GM18951 (cell line): ENCODE measurements around the gene SEL1L2.

Experiments used
- POLR2A ChIP-seq: IDR thresholded peaks from 4 replicates; pipeline ENCODE4 v1.6.1; 2011; ENCODE audit warnings: mild to moderate bottlenecking; ENCODE audit not compliant: insufficient read length, insufficient read depth; ENCODE audit errors: extremely low read depth
- in situ Hi-C: fragments of 300-500 bp; cut with MboI; formaldehyde crosslinking; loops from one replicate; pipeline ENCODE4 v1.12.0; 2022; ENCODE audit warnings: low sequenced_read_pairs, mixed read lengths, inconsistent platforms; ENCODE audit not compliant: unreplicated experiment

The SEL1L2 gene

DNA sequence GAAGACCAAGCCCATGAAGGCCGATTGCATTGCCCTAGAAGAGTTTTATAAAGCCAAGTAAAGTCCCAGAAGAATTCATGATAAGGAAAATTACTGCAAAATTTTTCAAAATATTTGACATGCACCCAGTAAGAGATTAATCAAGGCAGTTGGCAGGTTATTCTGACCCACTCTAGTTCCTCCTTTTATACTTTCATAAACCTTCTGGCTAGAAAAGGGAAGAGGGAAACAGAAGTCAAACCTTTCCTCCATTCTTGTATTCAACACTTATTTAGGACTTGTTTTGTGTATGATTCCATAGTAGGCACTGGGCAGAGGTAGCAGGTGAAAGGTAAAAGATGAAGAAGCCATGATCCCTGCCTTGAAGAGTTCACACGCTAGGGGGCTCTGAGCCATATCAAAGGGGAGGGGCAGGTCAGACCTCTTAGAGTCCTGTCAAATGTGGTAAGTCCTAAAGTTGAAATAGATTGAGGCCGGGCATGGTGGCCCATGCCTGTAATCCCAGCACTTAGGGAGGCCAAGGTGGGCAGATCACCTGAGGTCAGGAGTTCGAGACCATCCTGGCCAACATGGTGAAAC lies 120.2 kb downstream of the SEL1L2 start:
- TF ChIP-seq POLR2A: no peak
- in situ Hi-C loops: no loop called here

DNA sequence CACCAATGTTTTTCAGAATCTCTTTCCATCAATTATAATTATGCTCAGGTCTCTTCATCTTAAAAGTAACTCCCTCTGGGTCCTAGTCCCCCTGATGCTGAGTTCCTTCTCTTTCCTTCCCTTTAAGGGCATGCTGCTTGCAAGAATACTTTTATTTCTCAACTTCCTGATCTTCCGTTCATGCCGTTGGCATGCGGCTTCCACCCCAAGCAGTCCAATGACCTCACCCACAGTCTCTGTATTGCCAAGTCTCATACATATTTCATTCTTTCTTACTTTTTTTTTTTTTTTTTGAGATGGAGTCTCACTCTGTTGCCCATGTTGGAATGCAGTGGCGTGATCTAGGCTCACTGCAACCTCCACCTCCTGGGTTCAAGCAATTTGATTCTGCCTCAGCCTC lies 122.1 kb downstream of the SEL1L2 start:
- in situ Hi-C loops: no loop called here
- TF ChIP-seq POLR2A: no peak

DNA sequence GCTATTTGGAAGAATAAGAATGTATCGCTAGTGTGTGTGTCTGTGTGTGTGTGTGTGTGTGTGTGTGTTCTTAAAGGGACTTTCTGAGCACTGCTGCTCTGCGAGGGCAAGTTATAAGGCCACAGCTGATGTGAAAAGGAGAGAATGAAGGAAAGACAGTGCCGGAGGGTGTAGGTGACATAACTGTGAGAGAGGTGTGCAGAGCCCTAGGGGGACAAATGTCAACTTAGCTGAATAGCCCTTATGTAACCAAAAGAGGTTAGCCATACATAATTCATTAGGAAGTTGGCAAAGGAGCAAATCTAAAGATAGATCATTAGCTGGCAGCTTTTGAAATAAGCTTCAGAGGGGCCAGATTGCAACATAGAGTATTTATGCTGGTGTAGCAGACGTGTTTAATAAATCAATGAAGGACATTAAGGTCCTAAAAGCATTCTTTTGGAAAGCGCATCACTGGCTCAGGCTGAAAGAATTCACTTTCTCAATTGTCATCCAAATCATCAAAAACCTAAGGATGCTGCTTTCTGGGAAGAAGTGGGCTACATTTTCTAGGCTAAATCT lies 124.5 kb downstream of the SEL1L2 start:
- in situ Hi-C loops: no loop called here
- no peak for TF ChIP-seq POLR2A

DNA sequence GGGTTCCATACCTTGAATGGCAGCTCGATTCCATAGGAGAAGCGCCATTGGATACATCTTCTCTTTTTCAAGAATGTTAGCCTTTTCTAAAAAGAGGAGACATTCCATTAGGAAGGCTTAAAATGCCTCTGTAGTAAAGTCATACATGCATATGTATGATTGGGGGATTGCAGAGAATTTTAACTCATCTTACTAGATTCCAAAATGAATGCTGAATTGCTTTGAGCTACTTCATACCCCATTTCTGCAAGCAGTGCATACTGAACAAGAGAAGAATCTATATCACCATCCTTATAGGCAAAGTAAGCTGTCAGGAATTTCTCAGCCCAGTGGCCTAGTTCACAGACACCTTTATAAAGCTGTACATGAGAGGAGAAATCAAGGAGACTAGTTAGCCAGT lies 125.3 kb downstream of the SEL1L2 start:
- in situ Hi-C loops: no loop called here
- no peak for TF ChIP-seq POLR2A

DNA sequence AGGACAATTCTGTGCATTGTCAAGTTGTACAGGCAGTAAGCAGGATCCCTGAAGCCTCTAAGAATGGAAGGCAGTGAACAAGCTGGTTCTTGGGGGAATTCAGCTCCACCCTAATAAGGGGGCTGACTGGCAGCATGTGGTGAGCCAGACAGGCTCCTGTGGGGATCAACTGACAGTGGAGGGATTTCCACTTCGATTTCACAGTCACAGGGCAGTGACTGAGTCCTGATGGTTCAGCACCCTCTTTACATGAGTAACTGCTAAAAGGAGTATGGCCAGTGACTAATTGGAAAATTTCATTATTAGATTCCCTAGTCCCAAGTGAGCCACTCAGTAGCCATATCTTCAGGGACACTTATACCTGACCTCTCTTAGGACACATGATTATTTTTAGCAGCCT lies 127.2 kb downstream of the SEL1L2 start:
- in situ Hi-C loops: no loop called here
- no peak for TF ChIP-seq POLR2A

DNA sequence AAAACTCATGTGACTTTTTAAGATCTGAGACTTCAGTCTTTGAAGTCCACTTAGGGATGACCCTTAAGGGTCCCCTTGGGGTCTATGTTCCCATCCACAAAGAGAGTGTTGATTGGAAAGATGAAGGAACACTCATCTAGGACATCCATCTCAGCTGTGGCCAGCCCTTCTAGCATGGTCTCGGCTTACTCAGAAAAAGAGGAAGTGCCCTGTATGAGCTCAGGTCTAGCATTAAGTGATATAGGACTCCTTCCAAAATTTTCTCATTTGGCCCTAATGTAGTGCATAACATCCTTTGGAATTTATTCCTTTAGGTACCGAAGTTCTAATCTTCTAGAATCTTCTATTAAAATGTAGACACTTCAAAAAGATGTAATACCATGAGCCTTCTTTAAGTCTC lies 128.2 kb downstream of the SEL1L2 start:
- in situ Hi-C loops: no loop called here
- TF ChIP-seq POLR2A: no peak

DNA sequence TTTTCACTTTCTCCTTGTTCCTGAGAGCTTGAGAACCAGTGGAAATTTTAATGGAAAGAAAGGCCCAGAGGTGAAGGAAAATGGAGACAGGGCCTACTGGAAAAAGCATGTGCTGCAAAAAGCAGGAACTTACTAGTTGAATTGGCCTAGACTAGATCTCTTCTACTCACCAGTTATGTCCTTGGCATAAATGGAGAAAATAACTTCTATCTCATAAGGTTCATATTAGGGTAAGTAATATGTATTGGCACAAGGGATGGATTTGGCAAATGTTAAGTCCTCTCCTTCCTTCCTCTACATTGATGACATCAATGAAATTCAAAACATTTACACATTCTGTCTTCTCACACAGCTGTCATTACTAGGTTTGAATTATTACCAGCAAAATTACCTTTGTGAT lies 131.5 kb downstream of the SEL1L2 start:
- in situ Hi-C loops: no loop called here
- no peak for TF ChIP-seq POLR2A

DNA sequence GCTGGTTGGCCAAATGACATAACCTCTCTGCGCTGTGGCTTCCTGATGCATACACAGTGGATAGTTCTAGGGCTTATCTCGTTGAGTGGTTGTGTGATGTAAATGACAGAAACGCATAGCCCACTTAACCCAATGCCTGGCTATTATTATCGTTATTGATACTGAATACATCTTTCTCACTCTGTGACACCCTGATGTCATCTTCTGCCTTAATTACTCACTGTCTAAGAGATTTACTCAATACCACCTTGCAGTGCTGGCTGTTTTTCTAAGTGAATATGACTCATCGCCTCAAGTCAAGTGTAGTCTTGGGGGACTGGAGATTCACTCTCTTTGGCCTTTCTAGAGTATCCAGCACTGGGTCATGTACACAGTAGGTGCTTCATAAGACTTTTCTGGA lies 132.0 kb downstream of the SEL1L2 start:
- TF ChIP-seq POLR2A: no peak
- in situ Hi-C loops: no loop called here

DNA sequence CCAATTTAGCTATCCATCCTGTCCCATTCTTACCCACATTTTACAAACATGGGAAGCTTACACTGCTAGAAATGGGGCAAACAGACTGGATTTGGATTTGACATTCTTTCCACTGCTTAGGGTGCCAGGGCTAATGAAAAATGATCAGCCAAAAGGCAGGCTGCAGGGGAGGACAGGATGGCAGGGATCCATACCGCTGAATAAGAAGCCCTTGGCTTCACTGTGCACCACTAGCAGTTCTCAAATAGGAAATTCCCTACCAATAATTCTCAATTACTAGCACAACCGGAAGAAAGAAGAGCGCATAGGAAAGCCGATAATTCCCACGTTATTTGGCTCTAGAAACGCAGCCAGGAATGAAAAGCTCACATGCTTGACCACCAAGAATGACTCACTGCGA lies 132.5 kb downstream of the SEL1L2 start:
- TF ChIP-seq POLR2A: no peak
- in situ Hi-C loops: no loop called here

DNA sequence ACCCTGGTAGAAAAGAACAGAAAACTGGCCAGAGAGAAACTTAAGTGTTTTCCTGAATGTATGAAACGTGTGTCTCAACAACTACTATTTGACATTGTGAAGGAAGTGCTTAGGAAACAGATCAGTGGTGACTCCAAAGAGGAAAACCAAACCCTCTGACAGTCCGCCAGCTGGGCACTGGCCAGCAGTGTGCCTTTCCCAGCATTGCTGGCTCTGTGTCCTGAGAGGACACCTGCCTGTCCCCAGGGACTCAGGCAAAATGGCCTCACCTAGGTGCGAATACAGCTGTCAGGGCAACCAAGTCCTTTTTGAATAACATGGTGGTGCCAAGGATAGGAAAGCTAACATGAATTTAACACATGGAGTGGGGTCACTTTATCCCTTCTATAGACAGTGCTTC lies 133.1 kb downstream of the SEL1L2 start:
- TF ChIP-seq POLR2A: no peak
- in situ Hi-C loops: no loop called here

DNA sequence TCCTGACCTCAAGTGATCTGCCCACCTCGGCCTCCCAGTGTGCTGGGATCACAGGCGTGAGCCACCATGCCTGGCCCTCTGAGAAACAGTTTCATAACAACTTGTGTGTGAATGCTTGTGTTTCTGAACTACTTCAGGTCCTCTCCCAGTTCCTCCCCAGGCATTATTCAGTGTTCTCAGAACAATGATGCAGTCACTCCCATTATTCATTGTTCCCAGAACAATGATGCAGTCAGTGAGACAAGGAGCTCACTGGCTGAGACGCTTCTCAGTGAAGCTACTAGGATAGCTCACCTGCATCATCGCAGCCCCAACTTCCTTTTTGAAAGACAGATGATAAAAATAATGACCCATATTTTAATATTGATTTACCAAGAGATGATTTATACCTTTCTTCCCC lies 134.1 kb downstream of the SEL1L2 start:
- in situ Hi-C loops: no loop called here
- no peak for TF ChIP-seq POLR2A

DNA sequence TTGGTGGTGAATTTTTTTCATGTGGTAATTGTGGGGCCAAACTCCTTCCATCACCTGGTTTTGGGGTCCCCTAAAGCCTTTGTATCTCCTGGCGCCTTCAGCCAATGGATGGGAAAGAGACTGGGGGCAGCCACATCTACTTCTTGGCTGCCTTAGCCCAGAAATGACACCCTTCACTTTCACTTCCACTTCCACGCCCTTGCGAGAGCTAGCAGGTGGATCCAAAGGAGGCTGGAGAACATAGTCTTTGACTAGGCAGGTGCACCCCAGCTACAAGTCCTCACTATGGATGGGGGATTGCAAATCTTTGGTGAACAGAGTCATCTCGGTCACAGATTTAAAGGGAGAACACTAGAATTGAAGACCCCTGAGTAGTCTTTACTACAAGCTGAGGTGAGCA lies 134.8 kb downstream of the SEL1L2 start:
- in situ Hi-C loops: no loop called here
- TF ChIP-seq POLR2A: no peak

DNA sequence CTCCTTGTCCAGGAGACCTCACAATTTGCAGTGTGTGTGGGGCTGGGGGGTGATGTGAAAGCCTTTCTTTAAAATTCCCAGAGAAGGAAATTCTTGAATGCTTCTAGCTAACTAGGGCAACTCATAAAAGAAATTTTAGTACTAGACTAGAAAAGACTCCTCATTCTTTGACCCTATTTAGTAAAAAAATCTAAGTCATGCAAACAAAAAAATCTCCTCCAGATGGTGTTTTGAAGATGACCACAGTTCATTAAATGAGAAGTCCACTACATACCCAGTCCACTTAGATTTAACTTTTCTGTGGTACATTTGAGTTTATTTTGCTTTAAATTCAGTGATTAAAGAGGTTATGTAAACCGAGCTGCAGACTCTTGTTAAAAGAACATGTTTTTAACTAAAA lies 138.1 kb downstream of the SEL1L2 start:
- in situ Hi-C loops: no loop called here
- no peak for TF ChIP-seq POLR2A

DNA sequence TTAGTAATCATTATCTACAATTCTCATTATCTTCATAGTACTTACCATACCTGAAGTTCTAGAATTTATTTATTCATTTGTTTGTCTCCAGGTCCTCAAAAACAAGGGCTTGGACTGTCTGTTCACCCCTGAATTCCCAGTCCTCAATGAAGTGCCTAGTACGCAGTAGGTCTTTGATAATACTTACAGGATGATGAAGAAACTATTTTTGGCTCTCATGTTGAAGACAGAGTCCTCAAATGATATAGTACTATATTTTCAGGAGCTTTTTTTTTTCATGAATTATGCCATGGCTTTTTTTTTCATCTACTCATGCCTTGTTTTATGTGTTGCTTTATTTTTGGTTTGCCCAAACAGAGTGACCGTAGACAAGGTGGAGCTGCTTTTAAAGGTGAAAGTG lies 139.1 kb downstream of the SEL1L2 start:
- in situ Hi-C loops: no loop called here
- no peak for TF ChIP-seq POLR2A

DNA sequence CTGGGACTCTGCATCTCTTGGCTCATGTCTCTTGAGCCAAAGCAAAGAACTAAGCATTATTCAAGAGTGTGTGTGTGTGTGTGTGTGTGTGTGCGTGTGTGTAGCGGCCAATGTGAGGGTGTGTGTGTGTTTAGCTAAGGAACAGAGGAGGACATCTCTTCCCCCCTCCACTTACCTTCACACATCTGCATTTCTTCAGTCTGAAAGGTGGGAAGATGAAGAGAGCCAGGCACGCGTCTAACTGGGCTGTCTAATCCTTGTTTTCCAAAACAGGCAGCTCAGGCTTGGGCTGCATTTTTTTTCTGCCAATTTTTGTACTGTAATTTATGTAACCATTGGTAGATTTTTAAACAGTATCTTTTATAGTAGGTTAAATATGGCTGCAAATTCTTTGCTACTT lies 146.1 kb downstream of the SEL1L2 start:
- in situ Hi-C loops: no loop called here
- TF ChIP-seq POLR2A: no peak
